Measurements from ENCODE around the gene SLC30A5. TPM values are rescaled to one million over a fixed set of nuclear protein-coding genes. Genes with fewer than 3 reads are reported as not detected.
A peak's percentile ranks its signal among the peaks of the same experiment; 100 is the strongest.
"Not testable (repeated sequence)": the region's sequence is repeated elsewhere in the genome, so short reads cannot be mapped to it uniquely, and the experiment has no call there.

SLC30A5 gene
- total RNA-seq, 3 donors from 2014 or later: 43.5 to 49.5 (median 46.7) TPM

- ATAC-seq (peak; percentile 36), DNase-seq (no peak)
- Histone ChIP-seq H3K4me3 (no peak overlapping the region), H3K4me1 (ENCODE audit: low read depth) (no peaks in the 10 kb centered on the region), H3K36me3 (ENCODE audit: low read depth) (no peaks in the 10 kb centered on the region), H3K9me3 (no peaks in the 10 kb centered on the region)
- intact Hi-C loops (cut with DNase I, micrococcal nuclease): no loop called here
- no peak for TF ChIP-seq CTCF (IDR thresholded peaks at IDR 0.05)
Observed at GRCh38 chr5:69105996-69106906, 12.4 kb downstream of the SLC30A5 start.

- ATAC-seq; H3K36me3 ChIP-seq (ENCODE audit: low read depth); DNase-seq: not testable (repeated sequence)
Observed at GRCh38 chr5:69108367-69108766, 14.6 kb downstream of the SLC30A5 start.

GRCh38 chr5:69113851-69114250 lies 20.0 kb downstream of the SLC30A5 start:
- H3K4me1 ChIP-seq (ENCODE audit: low read depth): no peaks in the 10 kb centered on the region
- H3K4me3 ChIP-seq: no peak overlapping the region
- peaks cover 5% of the 10 kb centered on the region for H3K36me3 ChIP-seq (ENCODE audit: low read depth)
- intact Hi-C loops (cut with DNase I, micrococcal nuclease): no loop called here
- no peak for TF ChIP-seq CTCF (IDR thresholded peaks at IDR 0.05)
- DNase-seq: no peak
- ATAC-seq: no peak
- no peaks in the 10 kb centered on the region for H3K9me3 ChIP-seq

More at GRCh38 chr5:69108367-69108766, 14.6 kb downstream of the SLC30A5 start:
- H3K4me3 ChIP-seq; H3K4me1 ChIP-seq (ENCODE audit: low read depth); H3K9me3 ChIP-seq; intact Hi-C loops (cut with DNase I, micrococcal nuclease): not testable (repeated sequence)

GRCh38 chr5:69115526-69115925 lies 21.7 kb downstream of the SLC30A5 start:
- intact Hi-C loops (cut with DNase I, micrococcal nuclease): no loop called here
- H3K9me3 ChIP-seq: no peaks in the 10 kb centered on the region
- DNase-seq (no peak), ATAC-seq (no peak)
- no peak overlapping the region for H3K4me3 ChIP-seq
- TF ChIP-seq CTCF (IDR thresholded peaks at IDR 0.05): no peak
- H3K36me3 ChIP-seq (ENCODE audit: low read depth): peaks cover 5% of the 10 kb centered on the region
- no peaks in the 10 kb centered on the region for H3K4me1 ChIP-seq (ENCODE audit: low read depth)

- peaks cover 3% of the 10 kb centered on the region for H3K36me3 ChIP-seq (ENCODE audit: low read depth)
- intact Hi-C loops (cut with DNase I, micrococcal nuclease): no loop called here
- DNase-seq: no peak
Observed at GRCh38 chr5:69129413-69129812, 35.6 kb downstream of the SLC30A5 start.

More at GRCh38 chr5:69129413-69129812, 35.6 kb downstream of the SLC30A5 start:
- Histone ChIP-seq H3K9me3 (no peaks in the 10 kb centered on the region), H3K4me3 (no peak overlapping the region), H3K4me1 (ENCODE audit: low read depth) (no peaks in the 10 kb centered on the region)
- no peak for ATAC-seq
- no peak for TF ChIP-seq CTCF (IDR thresholded peaks at IDR 0.05)
